GM12891 (cell line): Measurements from ENCODE around the gene PIK3AP1.
A peak's percentile ranks its signal among the peaks of the same experiment; 100 is the strongest.

Experiments
- DNase-seq: peaks from one replicate; pipeline ENCODE4 v3.0.0; 2011; ENCODE audit warnings: low spot score; ENCODE audit not compliant: insufficient read length
- FAIRE-seq: peaks from 2 replicates; lab custom pipeline; 2011; peaks lifted over from hg19 to GRCh38; lab: Jason Lieb, UNC
- PAX5 ChIP-seq: IDR thresholded peaks from 2 replicates; pipeline ENCODE4 v1.6.1; 2011; ENCODE audit warnings: low read length, moderate library complexity, mild to moderate bottlenecking; ENCODE audit not compliant: insufficient read depth, severe bottlenecking
- POLR2A ChIP-seq: IDR thresholded peaks from 2 replicates; pipeline ENCODE4 v1.6.1; 2011; ENCODE audit warnings: low read depth, low read length, control low read depth
- POLR2AphosphoS5 ChIP-seq: IDR thresholded peaks from 2 replicates; pipeline ENCODE4 v1.6.1; 2011; ENCODE audit warnings: low read depth, low read length, control low read depth
- POU2F2 ChIP-seq: IDR thresholded peaks from 2 replicates; pipeline ENCODE4 v1.6.1; 2011; ENCODE audit warnings: low read depth, mild to moderate bottlenecking, control low read depth, low read length, moderate library complexity
- SPI1 ChIP-seq: IDR thresholded peaks from 2 replicates; pipeline ENCODE4 v1.6.1; 2011; ENCODE audit warnings: low read depth, low read length, control low read depth
- TAF1 ChIP-seq: IDR thresholded peaks from 2 replicates; pipeline ENCODE4 v1.6.1; 2011; ENCODE audit warnings: low read depth, low read length, control low read depth

PIK3AP1 gene

DNA sequence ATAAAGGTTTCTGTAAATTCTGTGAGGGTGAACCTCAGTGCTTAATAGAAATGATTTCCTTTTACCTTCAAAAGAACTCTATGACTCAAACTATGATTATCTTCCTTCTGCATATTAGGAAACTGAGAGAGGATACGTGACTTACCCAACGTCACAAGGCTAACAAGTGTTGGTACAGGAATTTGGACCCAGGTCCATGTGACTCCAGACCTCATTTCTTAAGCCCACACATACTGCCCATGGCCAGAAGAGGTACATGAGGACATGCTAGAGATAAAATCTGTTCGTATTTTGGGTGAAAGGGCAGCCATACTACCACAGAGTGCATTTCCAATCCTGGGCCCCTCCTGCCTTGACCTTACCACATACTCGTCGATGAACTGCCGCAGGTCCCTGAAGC, 72.0 kb downstream of the PIK3AP1 start:
- FAIRE-seq: peak; percentile 73
- no peak for DNase-seq
- no peak for TF ChIP-seq POLR2A
- TF ChIP-seq TAF1: no peak
- TF ChIP-seq POU2F2: no peak
- no peak for TF ChIP-seq SPI1
- TF ChIP-seq POLR2AphosphoS5: no peak
- no peak for TF ChIP-seq PAX5

- TF ChIP-seq POU2F2 (no peak), SPI1 (no peak), PAX5 (no peak), POLR2AphosphoS5 (no peak), TAF1 (no peak), POLR2A (no peak)
- FAIRE-seq: no peak
- no peak for DNase-seq
Observed at GRCh38 chr10:96647466-96647865, 72.8 kb downstream of the PIK3AP1 start.

DNA sequence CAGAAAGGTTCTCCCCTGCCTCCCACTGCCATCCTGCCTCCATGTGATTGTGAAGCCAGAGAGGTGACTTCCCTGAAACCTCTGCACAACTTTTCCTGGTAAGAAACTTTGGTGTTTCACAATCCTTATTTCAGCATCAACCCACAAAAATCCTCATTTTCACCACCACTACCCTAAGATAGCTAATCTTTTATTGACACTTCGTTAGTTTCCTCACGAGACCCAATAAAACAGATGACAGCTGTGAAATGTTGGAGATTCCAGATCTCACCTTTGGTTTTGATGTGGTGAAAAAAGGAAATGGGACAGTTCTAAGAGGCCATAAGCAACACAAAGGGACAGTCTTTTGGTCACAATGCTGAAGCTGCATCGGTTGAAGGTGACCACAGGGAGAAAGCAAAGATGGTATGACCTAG, 73.6 kb downstream of the PIK3AP1 start:
- FAIRE-seq: no peak
- no peak for DNase-seq
- TF ChIP-seq TAF1 (no peak), SPI1 (peak; percentile 28; the same call in 1 of the 2 replicates), POU2F2 (no peak)

GRCh38 chr10:96646301-96646700, 74.0 kb downstream of the PIK3AP1 start:
- no peak for DNase-seq
- peak; percentile 38 for FAIRE-seq
- TF ChIP-seq POLR2A (no peak), POLR2AphosphoS5 (no peak), POU2F2 (no peak), PAX5 (no peak)

- DNase-seq (no peak), FAIRE-seq (peak; percentile 94)
- peak; percentile 90 for TF ChIP-seq SPI1
- TF ChIP-seq PAX5: no peak
Observed at GRCh38 chr10:96645191-96645721, 75.1 kb downstream of the PIK3AP1 start.

GRCh38 chr10:96643920-96644319, 76.4 kb downstream of the PIK3AP1 start:
- no peak for TF ChIP-seq SPI1
- TF ChIP-seq PAX5: no peak
- no peak for TF ChIP-seq POU2F2
- no peak for TF ChIP-seq POLR2AphosphoS5
- no peak for TF ChIP-seq TAF1
- TF ChIP-seq POLR2A: no peak
- FAIRE-seq (peak; percentile 28), DNase-seq (no peak)

DNA sequence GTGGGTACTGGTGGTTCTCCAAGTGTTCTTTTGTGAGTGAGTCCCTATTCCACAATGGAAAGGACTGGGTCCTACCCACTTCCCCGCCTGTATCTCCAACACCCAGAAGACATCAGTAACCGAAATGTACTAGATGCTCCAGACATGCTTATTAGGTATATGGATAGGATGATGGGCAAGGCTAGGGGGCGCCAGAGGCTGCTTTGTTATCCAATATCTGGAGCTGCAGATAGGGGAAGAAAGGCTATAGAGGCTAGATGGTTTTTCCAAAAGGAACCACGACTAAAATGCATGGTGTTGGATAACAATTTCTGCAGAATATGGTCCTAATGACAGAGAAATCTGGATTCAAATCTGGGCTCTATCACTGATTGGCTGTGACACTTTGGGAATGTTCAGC, 77.3 kb downstream of the PIK3AP1 start:
- 0 out of 2 replicates have a peak, but pooled peaks have one; percentile 44 for TF ChIP-seq POLR2A
- TF ChIP-seq PAX5: no peak
- FAIRE-seq (peak; percentile 74), DNase-seq (no peak)

- FAIRE-seq (no peak), DNase-seq (no peak)
- TF ChIP-seq POU2F2 (no peak), POLR2AphosphoS5 (peak; percentile 42; the same call in 1 of the 2 replicates)
Observed at GRCh38 chr10:96642530-96642929, 77.8 kb downstream of the PIK3AP1 start.

DNA sequence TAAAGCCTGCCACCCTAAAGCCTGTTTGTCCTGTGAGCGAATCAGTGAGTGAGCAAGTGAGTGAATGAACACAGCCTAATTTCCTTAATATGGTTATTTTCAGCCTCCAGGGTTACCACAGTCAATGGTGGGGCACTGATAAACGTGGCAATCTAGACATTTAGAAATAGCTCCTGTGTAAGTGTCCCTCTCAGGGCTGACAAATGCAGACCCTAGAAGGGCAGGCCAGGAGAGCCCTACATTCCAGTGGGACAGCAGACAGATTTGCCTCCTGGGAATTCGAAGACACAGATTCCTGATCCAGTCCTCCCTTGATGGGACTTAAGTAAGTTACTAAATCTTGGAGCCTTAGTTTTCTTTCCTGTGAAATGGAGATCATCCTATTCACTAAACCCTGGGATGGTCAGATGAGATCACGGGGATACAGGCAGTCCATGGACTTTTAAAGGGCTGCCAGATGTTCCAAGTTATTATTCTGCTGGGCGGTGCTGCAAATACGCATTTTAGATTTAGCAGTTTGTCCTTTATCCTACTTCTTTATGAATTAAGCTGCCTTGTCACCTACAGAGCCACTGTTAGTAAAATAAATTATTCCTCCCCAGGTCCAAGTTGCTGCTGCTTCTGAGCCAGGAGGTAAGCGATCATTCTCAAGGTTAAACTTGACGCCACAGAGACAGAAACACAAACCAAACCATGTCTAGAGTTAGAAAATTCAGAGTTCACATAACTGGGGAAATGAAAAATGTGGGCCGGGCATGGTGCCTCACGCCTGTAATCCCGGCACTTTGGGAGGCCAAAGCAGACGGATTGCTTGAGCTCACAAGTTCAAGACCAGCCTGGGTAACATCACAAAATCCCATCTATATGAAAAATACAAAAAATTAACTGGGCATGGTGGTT, 78.7 kb downstream of the PIK3AP1 start:
- DNase-seq (no peak), FAIRE-seq (no peak)
- TF ChIP-seq POU2F2: no peak
- no peak for TF ChIP-seq SPI1
- no peak for TF ChIP-seq PAX5
- TF ChIP-seq POLR2A: no peak
- no peak for TF ChIP-seq POLR2AphosphoS5
- no peak for TF ChIP-seq TAF1

DNA sequence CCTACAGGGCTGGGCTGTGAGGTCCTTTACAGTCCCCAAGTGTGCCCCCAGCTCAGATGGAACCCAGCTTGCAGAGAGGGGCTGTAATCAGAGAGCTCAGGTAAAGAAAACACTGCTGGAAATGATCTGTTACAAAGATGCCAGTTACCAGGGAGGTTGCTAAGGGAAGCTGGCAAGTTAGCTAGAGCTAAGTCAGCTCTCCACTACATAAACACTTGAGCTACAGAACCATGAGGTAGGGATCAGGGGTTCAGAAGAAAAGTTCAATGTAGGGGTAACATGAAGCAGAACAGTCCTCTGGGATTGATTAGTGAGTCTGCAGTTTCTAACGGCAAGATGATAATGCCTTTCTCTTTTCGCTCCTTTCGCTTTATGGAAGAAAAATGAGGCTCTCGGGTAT, 80.4 kb downstream of the PIK3AP1 start:
- FAIRE-seq (peak; percentile 26), DNase-seq (no peak)
- no peak for TF ChIP-seq TAF1
- no peak for TF ChIP-seq SPI1
- no peak for TF ChIP-seq POU2F2
- no peak for TF ChIP-seq POLR2AphosphoS5
- TF ChIP-seq PAX5: no peak
- no peak for TF ChIP-seq POLR2A

GRCh38 chr10:96638696-96639095, 81.6 kb downstream of the PIK3AP1 start:
- TF ChIP-seq POLR2A: no peak
- TF ChIP-seq POU2F2: no peak
- FAIRE-seq (peak; percentile 16), DNase-seq (no peak)
